ENCODE data around the gene ANKS1B. TPM values are rescaled to one million over a fixed set of nuclear protein-coding genes. Genes with fewer than 3 reads are reported as not detected.

The ANKS1B gene
- total RNA-seq, 4 donors from 2014 or later: 16.6 to 62.6 (median 40.2) TPM

DNA sequence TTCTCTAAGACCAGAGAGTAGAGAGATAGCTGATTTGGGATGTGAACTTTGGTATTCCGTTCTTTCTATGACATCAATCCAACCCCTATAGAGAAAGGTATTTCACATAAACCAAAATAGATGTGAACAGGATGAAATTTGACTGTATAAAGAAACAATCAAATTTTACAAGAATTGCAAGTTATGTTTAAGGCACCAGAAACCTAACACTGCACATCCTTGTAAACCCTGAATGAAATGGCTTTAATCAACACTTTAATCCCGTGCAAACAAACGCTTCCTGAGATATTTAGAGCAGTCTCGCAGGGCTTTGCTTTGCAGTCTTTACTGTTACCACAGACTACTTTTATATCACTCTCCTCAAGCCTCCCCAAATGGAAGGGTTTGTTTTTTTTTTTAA is 1214.5 kb downstream of the ANKS1B start:
- Histone ChIP-seq H3K36me3 (no peaks in the 10 kb centered on the region), H3K9me3 (no peaks in the 10 kb centered on the region), H3K27ac (no peak overlapping the region), H3K27me3 (no peaks in the 10 kb centered on the region), H3K4me1 (no peaks in the 10 kb centered on the region), H3K4me3 (no peak overlapping the region)
- intact Hi-C loops (cut with DNase I; ENCODE audit: low total_unique reads): no loop called here
- no peak for DNase-seq
- TF ChIP-seq POLR2A (IDR thresholded peaks at IDR 0.05): no peak
- TF ChIP-seq, protein P1, sequence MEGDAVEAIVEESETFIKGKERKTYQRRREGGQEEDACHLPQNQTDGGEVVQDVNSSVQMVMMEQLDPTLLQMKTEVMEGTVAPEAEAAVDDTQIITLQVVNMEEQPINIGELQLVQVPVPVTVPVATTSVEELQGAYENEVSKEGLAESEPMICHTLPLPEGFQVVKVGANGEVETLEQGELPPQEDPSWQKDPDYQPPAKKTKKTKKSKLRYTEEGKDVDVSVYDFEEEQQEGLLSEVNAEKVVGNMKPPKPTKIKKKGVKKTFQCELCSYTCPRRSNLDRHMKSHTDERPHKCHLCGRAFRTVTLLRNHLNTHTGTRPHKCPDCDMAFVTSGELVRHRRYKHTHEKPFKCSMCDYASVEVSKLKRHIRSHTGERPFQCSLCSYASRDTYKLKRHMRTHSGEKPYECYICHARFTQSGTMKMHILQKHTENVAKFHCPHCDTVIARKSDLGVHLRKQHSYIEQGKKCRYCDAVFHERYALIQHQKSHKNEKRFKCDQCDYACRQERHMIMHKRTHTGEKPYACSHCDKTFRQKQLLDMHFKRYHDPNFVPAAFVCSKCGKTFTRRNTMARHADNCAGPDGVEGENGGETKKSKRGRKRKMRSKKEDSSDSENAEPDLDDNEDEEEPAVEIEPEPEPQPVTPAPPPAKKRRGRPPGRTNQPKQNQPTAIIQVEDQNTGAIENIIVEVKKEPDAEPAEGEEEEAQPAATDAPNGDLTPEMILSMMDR (IDR thresholded peaks at IDR 0.05): no peak

DNA sequence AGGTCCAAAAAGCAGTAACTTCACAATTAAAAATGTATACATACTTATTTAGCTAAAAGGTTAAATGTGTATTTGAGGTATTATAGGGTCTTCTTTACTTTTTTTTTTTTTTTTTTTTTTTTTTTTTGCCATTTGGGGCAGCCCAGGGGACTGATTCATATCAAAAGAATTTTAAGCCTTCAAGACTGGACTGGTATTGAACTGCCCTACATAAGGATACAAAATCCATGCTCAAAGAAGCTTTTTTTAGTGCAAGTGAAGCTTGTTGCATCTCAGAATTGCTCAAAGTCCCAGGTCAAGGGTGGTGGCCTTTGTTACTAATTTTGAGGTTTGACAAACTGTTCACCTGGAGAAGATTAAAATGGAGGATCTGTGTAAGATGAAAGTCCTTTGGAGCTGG is 1215.7 kb downstream of the ANKS1B start:
- DNase-seq: no peak
- Histone ChIP-seq H3K27ac (no peak overlapping the region), H3K4me3 (no peak overlapping the region), H3K36me3 (no peaks in the 10 kb centered on the region), H3K9me3 (no peaks in the 10 kb centered on the region), H3K27me3 (no peaks in the 10 kb centered on the region), H3K4me1 (no peaks in the 10 kb centered on the region)
- TF ChIP-seq, protein P1 (IDR thresholded peaks at IDR 0.05): no peak
- TF ChIP-seq POLR2A (IDR thresholded peaks at IDR 0.05): no peak
- intact Hi-C loops (cut with DNase I; ENCODE audit: low total_unique reads): no loop called here

DNA sequence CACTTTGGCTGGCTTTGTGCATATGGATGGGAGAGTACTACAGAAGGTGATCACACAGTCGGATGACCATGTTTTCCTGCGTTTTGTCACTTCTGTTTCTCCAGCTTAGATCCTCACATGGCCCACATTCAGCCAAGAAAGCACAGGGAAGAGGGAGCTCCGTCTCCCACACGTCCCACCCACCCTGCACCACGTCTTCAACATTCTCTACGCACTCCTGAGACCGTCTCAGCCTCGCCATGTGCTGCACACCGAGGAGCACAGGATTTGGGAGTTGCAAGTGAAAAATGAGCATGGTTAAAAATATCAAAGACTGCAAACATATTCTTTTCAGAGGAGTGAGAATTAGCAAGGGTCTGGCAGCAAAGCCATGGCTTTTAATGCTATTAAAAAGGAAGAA is 1217.5 kb downstream of the ANKS1B start:
- no peaks in the 10 kb centered on the region for H3K27me3 ChIP-seq
- H3K4me3 ChIP-seq: no peak overlapping the region
- no peaks in the 10 kb centered on the region for H3K4me1 ChIP-seq
- intact Hi-C loops (cut with DNase I; ENCODE audit: low total_unique reads): no loop called here
- no peaks in the 10 kb centered on the region for H3K36me3 ChIP-seq
- DNase-seq: no peak
- no peaks in the 10 kb centered on the region for H3K9me3 ChIP-seq
- no peak overlapping the region for H3K27ac ChIP-seq
- TF ChIP-seq, protein P1 (IDR thresholded peaks at IDR 0.05): no peak
- TF ChIP-seq POLR2A (IDR thresholded peaks at IDR 0.05): no peak

DNA sequence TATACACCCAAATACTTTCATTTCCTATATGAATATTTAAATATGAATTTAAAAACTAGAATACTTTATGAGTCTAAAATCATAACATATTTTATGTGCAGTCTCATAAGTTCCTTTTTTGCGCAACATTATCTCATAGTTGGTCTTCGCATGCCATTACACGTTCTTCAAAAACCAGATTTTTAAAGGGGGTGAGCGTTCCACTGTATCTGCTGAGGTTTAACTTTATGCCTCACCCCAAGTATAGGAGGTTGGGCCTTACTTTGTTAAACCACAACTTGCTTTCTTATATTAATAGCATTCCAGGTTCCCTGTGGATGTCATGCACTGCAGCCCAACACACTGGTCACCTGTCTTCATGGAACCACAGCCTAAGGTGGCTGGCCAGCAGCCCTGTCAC is 1221.1 kb downstream of the ANKS1B start:
- Histone ChIP-seq H3K27ac (no peak overlapping the region), H3K9me3 (no peaks in the 10 kb centered on the region), H3K36me3 (no peaks in the 10 kb centered on the region), H3K4me3 (no peak overlapping the region), H3K27me3 (no peaks in the 10 kb centered on the region), H3K4me1 (no peaks in the 10 kb centered on the region)
- TF ChIP-seq, protein P1 (IDR thresholded peaks at IDR 0.05): no peak
- no peak for DNase-seq
- intact Hi-C loops (cut with DNase I; ENCODE audit: low total_unique reads): no loop called here

DNA sequence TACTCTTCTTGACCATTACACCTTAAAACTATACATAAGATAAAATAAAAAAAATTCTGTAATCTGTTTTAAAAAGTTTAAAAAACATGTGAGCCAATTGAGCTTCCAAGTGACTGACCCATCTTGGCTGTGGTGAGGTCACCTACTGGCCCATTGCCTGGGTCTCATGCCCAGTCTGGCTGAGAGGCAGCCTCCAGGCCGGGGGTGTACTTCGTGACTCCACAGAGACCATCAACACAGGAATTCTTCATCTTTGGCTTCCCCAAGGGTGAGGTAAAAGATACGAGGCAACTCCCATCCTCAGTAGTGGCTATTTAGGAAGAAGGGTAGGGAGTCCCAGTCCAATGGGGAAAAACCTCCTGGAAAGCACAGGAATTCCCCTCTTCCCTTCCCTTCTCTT is 1226.4 kb downstream of the ANKS1B start:
- Histone ChIP-seq H3K36me3 (no peaks in the 10 kb centered on the region), H3K4me3 (no peak overlapping the region), H3K27me3 (no peaks in the 10 kb centered on the region), H3K9me3 (no peaks in the 10 kb centered on the region), H3K4me1 (no peaks in the 10 kb centered on the region), H3K27ac (peak overlapping the region; percentile 25 to 72)
- intact Hi-C loops (cut with DNase I; ENCODE audit: low total_unique reads): no loop called here
- TF ChIP-seq, protein P1 (IDR thresholded peaks at IDR 0.05): no peak
- no peak for TF ChIP-seq POLR2A (IDR thresholded peaks at IDR 0.05)
- peak; percentile 68 to 73 for DNase-seq
